ENCODE data around the gene CSNK1D.
A peak's percentile ranks its signal among the peaks of the same experiment; 100 is the strongest.

CSNK1D gene

GRCh38 chr17:82269882-82270500 is 3.5 kb downstream of the CSNK1D start:
- Histone ChIP-seq H3K79me2 (ENCODE audit: insufficient read depth, low read length) (peaks cover 85% of the 10 kb centered on the region), H3K27me3 (ENCODE audit: insufficient read depth, low read length, poor library complexity) (no peaks in the 10 kb centered on the region), H3K9ac (ENCODE audit: low read depth, low read length) (no peak overlapping the region), H3K4me1 (ENCODE audit: insufficient read depth, low read length) (peaks cover 53% of the 10 kb centered on the region), H3K4me2 (ENCODE audit: insufficient read depth, low read length) (peak overlapping the region; percentile 98; the same call in 1 of the 2 replicates), H3K27ac (ENCODE audit: low read length) (0 out of 2 replicates have a peak overlapping the region, but pooled peaks have one; percentile 11), H2AFZ (ENCODE audit: low read depth, low read length) (no peak overlapping the region), H4K20me1 (ENCODE audit: insufficient read depth, low read length) (peaks cover 74% of the 10 kb centered on the region), H3K4me3 (ENCODE audit: low read depth in 1 of 2, low read length in 2 of 2) (no peak overlapping the region), H3K36me3 (ENCODE audit: insufficient read depth, low read length) (peaks cover 76% of the 10 kb centered on the region), H3K9me3 (ENCODE audit: insufficient read depth, low read length, severe bottlenecking) (no peaks in the 10 kb centered on the region)
- ATAC-seq (ENCODE audit: insufficient read depth, low read depth) (no peak), DNase-seq (no peak)
- TF ChIP-seq CTCF (IDR thresholded peaks at IDR 0.05; ENCODE audit: borderline replicate concordance, extremely low read depth, low read length, poor library complexity, severe bottlenecking) (no peak), EZH2 (IDR thresholded peaks at IDR 0.05; ENCODE audit: borderline replicate concordance, low read depth, low read length, severe bottlenecking) (no peak)

DNA sequence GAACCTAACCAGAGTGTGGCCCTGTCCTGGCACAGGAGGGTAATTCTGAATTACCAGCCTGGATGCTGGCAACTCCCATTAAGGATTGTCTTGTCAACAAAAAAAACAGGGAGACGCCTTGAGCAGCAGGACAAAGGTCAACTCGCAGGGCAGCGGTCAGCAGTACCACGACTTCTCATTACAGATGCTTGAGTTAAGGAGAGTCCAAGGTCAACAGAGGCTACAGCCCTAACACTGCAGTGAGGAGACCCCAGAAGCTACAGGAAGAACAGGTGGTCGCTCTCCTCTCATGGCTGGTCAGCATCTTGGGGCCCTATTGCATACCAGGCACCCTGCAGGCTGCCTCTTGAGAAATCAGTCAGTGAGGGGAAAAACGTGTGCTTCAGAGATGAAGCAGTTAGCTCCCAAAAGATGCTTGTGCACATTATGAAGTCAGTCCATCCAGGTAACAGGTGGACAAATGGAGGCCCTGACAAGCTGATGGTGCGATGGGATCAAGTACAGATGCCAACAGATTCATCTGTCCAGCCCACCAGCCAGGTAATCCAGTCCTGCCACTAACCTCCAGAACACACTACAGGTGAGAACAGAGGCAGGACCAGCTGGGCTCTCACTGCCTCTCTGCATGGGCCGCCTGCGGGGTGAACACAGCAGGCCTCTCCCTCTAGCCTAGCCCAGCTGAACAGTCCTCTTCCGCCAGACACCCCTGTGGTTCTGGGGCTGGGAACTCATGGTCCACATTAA is 4.2 kb downstream of the CSNK1D start:
- no peak for ATAC-seq (ENCODE audit: insufficient read depth, low read depth)
- Histone ChIP-seq H3K27me3 (ENCODE audit: insufficient read depth, low read length, poor library complexity) (no peaks in the 10 kb centered on the region), H3K4me2 (ENCODE audit: insufficient read depth, low read length) (peak overlapping the region; percentile 41; the same call in 1 of the 2 replicates), H3K9me3 (ENCODE audit: insufficient read depth, low read length, severe bottlenecking) (no peaks in the 10 kb centered on the region), H3K4me3 (ENCODE audit: low read depth in 1 of 2, low read length in 2 of 2) (no peak overlapping the region; a peak in 1 of 4 replicates), H3K9ac (ENCODE audit: low read depth, low read length) (no peak overlapping the region), H2AFZ (ENCODE audit: low read depth, low read length) (no peak overlapping the region), H3K79me2 (ENCODE audit: insufficient read depth, low read length) (peaks cover 91% of the 10 kb centered on the region), H3K36me3 (ENCODE audit: insufficient read depth, low read length) (peaks cover 82% of the 10 kb centered on the region), H3K4me1 (ENCODE audit: insufficient read depth, low read length) (peaks cover 50% of the 10 kb centered on the region), H4K20me1 (ENCODE audit: insufficient read depth, low read length) (peaks cover 77% of the 10 kb centered on the region), H3K27ac (ENCODE audit: low read length) (no peak overlapping the region)
- no peak for DNase-seq
- TF ChIP-seq CTCF (IDR thresholded peaks at IDR 0.05; ENCODE audit: borderline replicate concordance, extremely low read depth, low read length, poor library complexity, severe bottlenecking) (no peak), EZH2 (IDR thresholded peaks at IDR 0.05; ENCODE audit: borderline replicate concordance, low read depth, low read length, severe bottlenecking) (no peak)

- no peak overlapping the region for H2AFZ ChIP-seq (ENCODE audit: low read depth, low read length)
- H3K9ac ChIP-seq (ENCODE audit: low read depth, low read length) = no peak overlapping the region
- ATAC-seq (ENCODE audit: insufficient read depth, low read depth) (0 out of 3 replicates have a peak, but pooled peaks have one; percentile 28), DNase-seq (no peak)
- H3K9me3 ChIP-seq (ENCODE audit: insufficient read depth, low read length, severe bottlenecking) = no peaks in the 10 kb centered on the region
- H3K27me3 ChIP-seq (ENCODE audit: insufficient read depth, low read length, poor library complexity) = no peaks in the 10 kb centered on the region
- H3K36me3 ChIP-seq (ENCODE audit: insufficient read depth, low read length) = peaks cover 97% of the 10 kb centered on the region
- H4K20me1 ChIP-seq (ENCODE audit: insufficient read depth, low read length) = peaks cover 92% of the 10 kb centered on the region
- H3K4me2 ChIP-seq (ENCODE audit: insufficient read depth, low read length) = 0 out of 2 replicates have a peak overlapping the region, but pooled peaks have one; percentile 7
- peaks cover 99% of the 10 kb centered on the region for H3K79me2 ChIP-seq (ENCODE audit: insufficient read depth, low read length)
- no peak overlapping the region for H3K4me3 ChIP-seq (ENCODE audit: low read depth in 1 of 2, low read length in 2 of 2)
- H3K27ac ChIP-seq (ENCODE audit: low read length) = no peak overlapping the region
- TF ChIP-seq CTCF (IDR thresholded peaks at IDR 0.05; ENCODE audit: borderline replicate concordance, extremely low read depth, low read length, poor library complexity, severe bottlenecking) (peak; percentile 33), EZH2 (IDR thresholded peaks at IDR 0.05; ENCODE audit: borderline replicate concordance, low read depth, low read length, severe bottlenecking) (no peak)
- peaks cover 43% of the 10 kb centered on the region for H3K4me1 ChIP-seq (ENCODE audit: insufficient read depth, low read length)
These were observed 5.7 kb downstream of the CSNK1D start for GRCh38 chr17:82267575-82268379.
